Neuron (in vitro differentiated cells): ENCODE measurements around the gene CTIF.

Experiments used
- H2AFZ ChIP-seq: one replicate; pipeline ENCODE4 v1.6.1; 2013; ENCODE audit warnings: low read depth, mild to moderate bottlenecking, inconsistent platforms, low read length, moderate library complexity
- H3K27me3 ChIP-seq: one replicate; pipeline ENCODE4 v1.6.1; 2013; ENCODE audit warnings: low read length; ENCODE audit not compliant: insufficient read depth
- H3K36me3 ChIP-seq: one replicate; pipeline ENCODE4 v1.6.1; 2013; ENCODE audit warnings: low read length; ENCODE audit not compliant: insufficient read depth
- H3K4me1 ChIP-seq: one replicate; pipeline ENCODE4 v1.6.1; 2013; ENCODE audit warnings: low read length; ENCODE audit not compliant: insufficient read depth
- H3K4me3 ChIP-seq: 2 replicates; pipeline ENCODE4 v1.5.1; 2013; ENCODE audit warnings: mild to moderate bottlenecking, low read length, moderate library complexity
- H3K9me3 ChIP-seq: one replicate; pipeline ENCODE4 v1.6.1; 2013; ENCODE audit warnings: low read length

CTIF gene

DNA sequence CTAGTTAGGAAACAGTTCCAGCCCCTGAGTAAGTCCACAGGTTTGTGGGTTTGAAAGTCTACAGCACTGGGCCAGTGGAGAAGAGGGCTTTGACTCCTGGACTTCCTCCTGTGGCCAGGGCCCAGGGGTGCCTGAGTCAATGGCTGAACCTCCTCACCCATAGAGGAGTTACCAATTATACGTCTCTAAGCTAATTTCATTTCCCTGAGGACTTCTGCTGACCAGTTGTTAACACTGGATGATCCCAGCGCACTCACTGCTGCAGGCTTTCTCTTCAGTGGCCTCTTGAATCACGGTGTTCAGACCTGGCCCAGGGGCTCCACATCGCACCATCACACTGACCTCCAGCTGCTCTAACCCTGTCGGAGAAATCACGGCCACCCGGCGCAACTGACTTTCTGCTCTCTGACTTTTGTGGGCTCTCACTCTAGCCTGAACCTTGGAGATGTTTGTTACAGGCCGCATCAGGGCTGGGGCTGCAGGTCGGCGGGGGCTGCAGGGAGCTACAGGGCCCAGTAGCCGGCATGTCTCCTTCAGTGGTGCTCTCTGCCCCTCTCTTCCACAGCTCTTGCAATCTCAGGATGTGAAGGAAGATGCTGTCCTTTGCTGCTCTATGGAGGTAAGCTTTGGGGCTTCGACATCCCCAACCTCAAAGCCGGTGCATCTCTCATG, 318.3 kb downstream of the CTIF start:
- H3K4me3 ChIP-seq: no peak overlapping the region
- H3K36me3 ChIP-seq: no peaks in the 10 kb centered on the region
- H3K9me3 ChIP-seq: peaks cover 2% of the 10 kb centered on the region
- no peaks in the 10 kb centered on the region for H3K27me3 ChIP-seq
- H2AFZ ChIP-seq: no peak overlapping the region
- peaks cover 37% of the 10 kb centered on the region for H3K4me1 ChIP-seq

DNA sequence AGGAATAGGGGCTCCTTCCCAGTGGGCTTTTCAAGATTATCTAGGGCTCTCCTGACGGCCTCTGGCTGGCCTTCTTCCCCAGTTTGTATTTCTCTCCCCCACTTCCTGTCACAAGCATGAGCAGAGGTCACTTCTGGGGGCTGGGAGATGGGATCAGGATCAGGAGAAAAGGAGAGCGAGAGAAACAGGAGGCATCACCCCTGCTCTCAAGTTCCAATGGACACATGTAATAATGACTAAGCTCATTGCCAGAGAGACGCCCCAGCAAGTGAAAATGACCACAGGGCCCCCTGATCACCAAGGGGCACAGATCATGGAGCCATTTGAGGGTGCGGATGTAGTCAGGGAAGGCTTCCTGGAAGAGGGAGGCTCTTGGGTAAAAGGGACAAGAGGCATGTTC, 319.8 kb downstream of the CTIF start:
- Histone ChIP-seq H3K9me3 (peaks cover 2% of the 10 kb centered on the region), H3K4me1 (peaks cover 43% of the 10 kb centered on the region), H2AFZ (no peak overlapping the region), H3K27me3 (no peaks in the 10 kb centered on the region), H3K36me3 (no peaks in the 10 kb centered on the region), H3K4me3 (no peak overlapping the region)

- Histone ChIP-seq H2AFZ (no peak overlapping the region), H3K36me3 (no peaks in the 10 kb centered on the region), H3K9me3 (peaks cover 2% of the 10 kb centered on the region), H3K4me3 (peak overlapping the region; percentile 11), H3K4me1 (peaks cover 39% of the 10 kb centered on the region), H3K27me3 (no peaks in the 10 kb centered on the region)
Measured at GRCh38 chr18:48859311-48860268, 320.8 kb downstream of the CTIF start.

DNA sequence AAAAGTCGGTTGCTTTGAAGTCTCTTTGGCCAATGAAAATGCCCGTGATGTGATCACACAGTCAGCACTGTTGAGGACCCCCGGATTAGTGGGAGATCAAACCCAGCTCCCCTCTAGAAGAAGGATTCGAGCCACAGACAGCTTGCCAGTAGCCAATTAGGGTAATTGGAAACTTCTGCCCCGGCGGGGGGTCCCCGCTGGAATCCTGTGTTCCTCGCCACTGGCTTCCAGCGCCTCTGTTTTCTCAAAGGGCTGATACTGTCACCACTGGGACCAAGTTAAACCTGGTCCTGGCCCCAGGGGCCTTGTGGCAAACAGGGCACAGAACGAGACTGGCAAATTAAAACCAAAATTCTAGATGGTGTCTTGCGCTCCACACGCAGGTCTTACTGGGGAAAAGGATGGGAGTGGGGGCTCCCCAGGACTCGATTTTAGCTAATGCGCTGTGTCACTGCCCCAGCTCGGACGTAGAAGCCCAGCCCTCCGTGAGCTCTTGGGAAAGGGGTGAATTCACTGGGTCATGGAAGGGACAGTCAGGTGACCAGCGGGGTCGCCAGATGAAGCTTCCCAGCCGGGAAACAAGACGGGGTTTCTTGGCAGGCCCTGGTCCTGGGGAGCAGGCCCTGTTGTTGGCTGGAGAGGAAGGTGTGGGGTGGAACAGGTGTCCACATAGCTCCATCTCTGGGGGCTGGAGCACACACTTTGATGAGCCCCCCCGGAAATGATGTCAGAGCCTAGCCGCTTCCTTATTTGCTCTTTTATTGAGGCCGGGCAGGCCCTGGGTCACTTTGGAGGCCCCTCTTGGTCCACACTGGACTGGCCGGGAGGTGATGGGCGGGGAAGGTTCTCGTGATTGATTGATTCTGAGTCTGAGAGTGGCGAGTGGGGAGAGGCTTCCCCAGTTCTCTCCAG, 321.7 kb downstream of the CTIF start:
- Histone ChIP-seq H3K27me3 (no peaks in the 10 kb centered on the region), H3K4me3 (peak overlapping the region; percentile 9), H3K9me3 (peaks cover 2% of the 10 kb centered on the region), H2AFZ (no peak overlapping the region), H3K36me3 (no peaks in the 10 kb centered on the region), H3K4me1 (peaks cover 39% of the 10 kb centered on the region)

DNA sequence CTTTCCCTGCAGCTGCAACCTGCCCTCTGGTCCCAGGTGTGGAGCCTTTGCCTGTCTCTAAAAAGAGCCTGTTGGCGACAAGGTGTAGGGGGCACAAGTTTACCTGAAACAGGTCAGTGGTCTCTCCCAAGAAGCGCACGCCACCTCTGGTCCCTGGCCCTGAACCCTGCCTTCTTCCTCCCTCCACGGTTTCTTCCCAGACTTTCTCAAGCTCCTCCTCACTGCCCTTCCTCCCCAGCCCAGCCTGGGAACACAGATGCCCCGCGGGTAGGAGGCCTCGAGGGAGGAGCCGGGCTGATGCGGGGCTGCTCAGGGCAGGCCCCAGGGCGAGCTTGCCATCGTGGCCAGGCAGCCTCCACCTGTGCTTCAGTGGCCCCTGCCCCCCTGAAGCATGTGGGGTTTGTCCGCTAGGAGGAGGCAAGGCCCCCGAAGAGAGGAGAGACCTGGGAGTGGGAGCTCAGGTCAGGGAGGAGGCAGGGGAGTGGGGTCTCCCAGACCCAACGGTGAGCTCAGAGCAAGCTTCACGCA, 322.4 kb downstream of the CTIF start:
- peaks cover 39% of the 10 kb centered on the region for H3K4me1 ChIP-seq
- H2AFZ ChIP-seq: no peak overlapping the region
- H3K4me3 ChIP-seq: no peak overlapping the region
- H3K36me3 ChIP-seq: no peaks in the 10 kb centered on the region
- H3K9me3 ChIP-seq: peaks cover 2% of the 10 kb centered on the region
- no peaks in the 10 kb centered on the region for H3K27me3 ChIP-seq

DNA sequence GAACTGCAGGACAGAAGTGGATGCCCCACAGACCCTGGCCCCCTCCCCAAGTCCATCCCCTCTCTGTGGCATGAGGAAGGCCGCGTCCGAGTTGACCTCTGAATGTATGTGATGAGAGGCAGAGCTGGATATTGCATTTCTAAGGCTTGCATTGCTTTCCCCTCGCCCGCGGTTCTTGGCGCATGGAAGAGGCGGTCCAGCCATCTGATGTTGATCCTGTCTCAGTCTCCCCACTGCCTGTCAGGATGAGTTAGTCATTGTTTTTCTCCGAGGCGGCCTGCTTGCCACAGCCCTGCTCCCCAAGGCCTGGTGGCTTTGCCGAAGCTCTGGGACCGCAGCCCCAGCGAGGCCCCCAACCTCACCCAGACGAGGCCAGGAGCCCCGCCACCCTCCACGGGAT, 323.3 kb downstream of the CTIF start:
- no peak overlapping the region for H3K4me3 ChIP-seq
- H3K9me3 ChIP-seq: peaks cover 2% of the 10 kb centered on the region
- H3K36me3 ChIP-seq: no peaks in the 10 kb centered on the region
- H3K27me3 ChIP-seq: no peaks in the 10 kb centered on the region
- peaks cover 39% of the 10 kb centered on the region for H3K4me1 ChIP-seq
- H2AFZ ChIP-seq: no peak overlapping the region

DNA sequence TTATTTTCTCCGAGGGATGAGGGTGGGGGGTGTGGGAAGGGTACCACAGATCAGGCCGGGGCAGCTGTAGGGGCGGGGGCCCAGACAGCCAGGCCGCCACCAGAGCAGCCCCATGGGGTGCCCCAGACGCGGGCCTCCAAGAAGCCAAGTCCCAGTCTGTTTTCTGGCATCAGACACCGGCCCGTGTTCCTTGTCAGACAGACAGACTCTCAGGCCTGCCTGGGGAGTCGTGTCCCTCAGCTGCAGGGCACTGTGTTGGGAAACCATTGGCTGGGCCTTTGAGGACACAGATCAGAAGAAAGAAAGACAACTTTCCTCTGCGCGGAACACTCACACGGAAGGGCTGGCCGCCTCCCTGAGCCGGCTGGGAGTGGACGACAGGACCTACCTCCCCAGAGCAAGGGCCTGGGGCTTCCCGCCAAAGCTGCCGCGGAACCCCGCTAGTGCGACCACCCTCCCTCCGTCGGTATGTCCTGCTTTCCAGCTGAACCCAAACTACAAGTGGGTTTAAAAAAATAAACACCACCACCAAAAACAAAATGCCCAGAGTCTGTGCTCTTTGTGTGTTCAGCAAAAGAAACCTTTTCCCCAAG, 323.9 kb downstream of the CTIF start:
- H3K27me3 ChIP-seq: no peaks in the 10 kb centered on the region
- no peaks in the 10 kb centered on the region for H3K9me3 ChIP-seq
- H3K36me3 ChIP-seq: no peaks in the 10 kb centered on the region
- no peak overlapping the region for H2AFZ ChIP-seq
- H3K4me1 ChIP-seq: peaks cover 39% of the 10 kb centered on the region
- no peak overlapping the region for H3K4me3 ChIP-seq

DNA sequence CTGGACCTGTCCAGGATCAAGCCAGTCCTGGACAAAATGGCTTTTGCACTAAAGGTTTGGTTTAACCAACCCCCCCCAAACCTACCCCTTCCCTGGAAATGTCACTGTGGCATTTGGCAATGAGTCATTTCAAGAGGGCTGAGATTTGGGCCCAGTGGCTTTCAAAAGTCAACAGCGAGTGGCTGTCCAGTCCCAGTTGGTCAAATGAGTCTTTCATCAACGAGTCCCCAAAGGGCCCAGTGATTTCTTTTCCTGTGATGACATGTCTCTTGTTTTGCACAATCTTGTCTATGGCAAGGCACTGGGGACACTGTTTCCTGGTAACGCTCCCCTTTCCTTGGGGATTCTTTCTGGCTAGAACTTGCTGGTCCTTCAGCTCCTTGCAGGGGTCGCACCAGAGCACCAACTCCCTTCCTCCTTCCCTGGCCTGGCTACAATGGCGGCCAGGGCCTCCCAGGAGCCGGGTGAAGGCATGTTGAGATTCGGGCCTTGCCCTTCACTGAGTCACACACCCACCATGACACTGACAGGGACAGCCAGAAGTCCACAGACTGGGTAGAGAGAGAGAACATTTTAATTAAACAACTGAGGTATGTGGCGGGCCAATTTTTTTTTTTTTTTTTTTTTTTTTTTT, 324.7 kb downstream of the CTIF start:
- no peaks in the 10 kb centered on the region for H3K27me3 ChIP-seq
- H3K4me3 ChIP-seq: no peak overlapping the region
- no peak overlapping the region for H2AFZ ChIP-seq
- peaks cover 41% of the 10 kb centered on the region for H3K4me1 ChIP-seq
- no peaks in the 10 kb centered on the region for H3K36me3 ChIP-seq
- no peaks in the 10 kb centered on the region for H3K9me3 ChIP-seq

DNA sequence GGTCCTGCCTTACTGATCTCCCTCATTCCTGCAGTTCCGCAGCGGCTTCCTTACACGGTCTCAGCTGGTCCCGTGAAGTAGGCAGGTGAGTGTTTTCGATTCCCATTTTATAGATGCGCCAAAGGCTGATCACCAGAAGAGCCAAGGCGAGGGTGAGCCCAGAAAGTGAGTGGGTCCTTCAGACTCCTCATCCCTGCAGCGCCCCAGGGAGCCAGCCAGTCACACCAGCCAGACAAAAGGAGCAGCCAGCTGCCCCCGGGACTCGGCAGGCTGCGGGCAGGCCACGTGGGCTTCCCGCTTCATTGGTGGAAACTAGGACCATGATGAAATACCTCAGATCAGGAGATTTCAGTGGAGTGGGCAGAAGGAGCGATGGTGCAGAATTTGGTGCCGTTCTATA, 326.0 kb downstream of the CTIF start:
- Histone ChIP-seq H3K27me3 (no peaks in the 10 kb centered on the region), H2AFZ (no peak overlapping the region), H3K4me3 (no peak overlapping the region), H3K4me1 (peaks cover 36% of the 10 kb centered on the region), H3K36me3 (no peaks in the 10 kb centered on the region), H3K9me3 (no peaks in the 10 kb centered on the region)

- H3K36me3 ChIP-seq: no peaks in the 10 kb centered on the region
- H3K4me3 ChIP-seq: no peak overlapping the region
- H3K27me3 ChIP-seq: no peaks in the 10 kb centered on the region
- H2AFZ ChIP-seq: no peak overlapping the region
- peaks cover 23% of the 10 kb centered on the region for H3K4me1 ChIP-seq
- no peaks in the 10 kb centered on the region for H3K9me3 ChIP-seq
Measured at GRCh38 chr18:48866028-48866733, 327.4 kb downstream of the CTIF start.

DNA sequence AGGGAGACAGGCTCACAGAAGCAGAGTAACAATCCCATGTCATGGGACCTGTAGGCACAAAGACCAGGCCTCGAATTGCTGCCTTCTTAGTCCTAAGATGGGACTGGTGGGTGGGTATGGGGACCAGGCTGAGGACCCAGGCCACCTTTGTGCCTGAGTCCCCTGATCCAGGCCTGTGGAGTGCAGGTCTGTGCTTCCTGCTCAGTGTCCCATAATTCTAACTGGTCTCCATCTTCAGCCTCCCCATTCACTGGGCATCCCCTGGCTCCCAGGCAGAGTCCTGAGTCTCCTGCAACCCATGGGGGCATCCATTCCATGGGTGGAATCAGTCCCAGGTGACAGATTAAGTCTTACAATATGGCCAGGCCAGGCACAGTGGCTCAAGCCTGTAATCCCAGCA, 328.0 kb downstream of the CTIF start:
- H3K36me3 ChIP-seq: no peaks in the 10 kb centered on the region
- no peaks in the 10 kb centered on the region for H3K9me3 ChIP-seq
- no peak overlapping the region for H2AFZ ChIP-seq
- H3K4me3 ChIP-seq: no peak overlapping the region
- H3K27me3 ChIP-seq: no peaks in the 10 kb centered on the region
- H3K4me1 ChIP-seq: peaks cover 17% of the 10 kb centered on the region
